Measurements from ENCODE around the gene PGAP2.

DNA sequence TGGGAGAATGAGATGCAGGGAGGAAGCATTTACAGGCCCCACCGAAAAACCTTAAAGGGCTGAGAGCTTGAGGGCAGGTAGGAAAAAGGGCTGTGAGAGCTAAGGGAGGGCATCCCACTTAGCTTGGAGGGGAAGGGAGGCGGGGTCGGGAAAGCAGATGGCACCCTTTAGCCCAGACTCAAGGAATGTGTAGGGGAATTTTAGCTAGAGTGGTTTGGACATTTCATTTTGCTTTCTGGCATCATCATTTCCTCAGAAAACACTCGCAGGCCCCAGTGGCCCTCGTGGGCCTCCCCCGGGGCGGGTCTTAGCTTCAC lies 46.3 kb downstream of the PGAP2 start:
- TF ChIP-seq, protein P1, sequence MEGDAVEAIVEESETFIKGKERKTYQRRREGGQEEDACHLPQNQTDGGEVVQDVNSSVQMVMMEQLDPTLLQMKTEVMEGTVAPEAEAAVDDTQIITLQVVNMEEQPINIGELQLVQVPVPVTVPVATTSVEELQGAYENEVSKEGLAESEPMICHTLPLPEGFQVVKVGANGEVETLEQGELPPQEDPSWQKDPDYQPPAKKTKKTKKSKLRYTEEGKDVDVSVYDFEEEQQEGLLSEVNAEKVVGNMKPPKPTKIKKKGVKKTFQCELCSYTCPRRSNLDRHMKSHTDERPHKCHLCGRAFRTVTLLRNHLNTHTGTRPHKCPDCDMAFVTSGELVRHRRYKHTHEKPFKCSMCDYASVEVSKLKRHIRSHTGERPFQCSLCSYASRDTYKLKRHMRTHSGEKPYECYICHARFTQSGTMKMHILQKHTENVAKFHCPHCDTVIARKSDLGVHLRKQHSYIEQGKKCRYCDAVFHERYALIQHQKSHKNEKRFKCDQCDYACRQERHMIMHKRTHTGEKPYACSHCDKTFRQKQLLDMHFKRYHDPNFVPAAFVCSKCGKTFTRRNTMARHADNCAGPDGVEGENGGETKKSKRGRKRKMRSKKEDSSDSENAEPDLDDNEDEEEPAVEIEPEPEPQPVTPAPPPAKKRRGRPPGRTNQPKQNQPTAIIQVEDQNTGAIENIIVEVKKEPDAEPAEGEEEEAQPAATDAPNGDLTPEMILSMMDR (IDR thresholded peaks at IDR 0.05) = no peak
- no peak for TF ChIP-seq POLR2A (IDR thresholded peaks at IDR 0.05)
